Activated naive CD4-positive, alpha-beta T cell treated with anti-CD3 and anti-CD28 coated beads, Interleukin-2, amount 50 U/mL, for 24 hours (primary cell): ENCODE results near the gene HTRA3.
"Not testable (repeated sequence)": the region's sequence is repeated elsewhere in the genome, so short reads cannot be mapped to it uniquely, and the experiment has no call there.

Experiments
- H3K27ac Mint-ChIP-seq: one replicate; pipeline ENCODE4 v1.8.0; 2021; ENCODE audit warnings: mild to moderate bottlenecking, mixed read lengths
- H3K27me3 Mint-ChIP-seq: one replicate; pipeline ENCODE4 v1.8.0; 2021; ENCODE audit warnings: mixed read lengths
- H3K36me3 Mint-ChIP-seq: one replicate; pipeline ENCODE4 v1.8.0; 2021; ENCODE audit warnings: mixed read lengths
- H3K4me1 Mint-ChIP-seq: one replicate; pipeline ENCODE4 v1.8.0; 2021; ENCODE audit warnings: mixed read lengths
- H3K4me3 Mint-ChIP-seq: one replicate; pipeline ENCODE4 v1.8.0; 2021; ENCODE audit warnings: mild to moderate bottlenecking, mixed read lengths
- H3K9me3 Mint-ChIP-seq: one replicate; pipeline ENCODE4 v1.8.0; 2021; ENCODE audit warnings: mixed read lengths

HTRA3 gene

DNA sequence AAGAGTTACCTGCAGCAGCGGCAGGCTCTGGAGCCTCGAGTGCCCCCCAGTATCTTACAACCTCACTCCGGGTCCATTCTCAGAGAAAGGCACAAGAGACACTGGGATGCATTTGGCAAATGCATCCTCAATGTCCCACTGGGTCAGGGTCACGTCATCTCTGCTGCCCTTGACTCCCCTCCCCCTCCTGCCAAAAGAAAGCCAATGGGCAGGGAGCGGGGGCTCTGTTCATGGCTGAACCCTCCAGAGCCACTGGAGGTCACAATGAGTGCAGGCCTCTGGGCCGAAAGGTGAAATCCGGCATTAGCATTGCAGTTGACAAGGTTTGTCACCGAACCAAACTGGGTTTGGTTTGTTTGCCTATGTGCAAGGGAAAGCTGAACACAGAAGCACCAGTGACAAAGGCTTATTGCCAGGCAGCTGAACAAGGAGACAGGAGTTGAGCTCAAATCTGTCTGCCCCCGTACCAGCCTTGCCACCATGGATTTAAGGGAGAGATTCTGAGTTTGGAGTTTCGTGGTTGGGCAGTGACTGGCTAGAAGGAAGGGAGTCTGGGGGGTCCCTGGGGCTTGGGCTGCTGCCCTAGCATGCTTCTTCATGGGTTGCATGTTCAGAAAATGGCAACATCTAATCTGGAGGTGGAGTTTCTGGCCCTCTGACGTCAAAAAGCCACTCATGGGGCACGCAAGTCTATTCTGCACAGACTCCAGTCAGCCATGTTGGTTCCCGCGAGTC lies 64.3 kb downstream of the HTRA3 start:
- Mint-ChIP-seq H3K27me3 (no peaks in the 10 kb centered on the region), H3K4me3 (no peak overlapping the region), H3K4me1 (no peaks in the 10 kb centered on the region), H3K27ac (no peak overlapping the region), H3K36me3 (no peaks in the 10 kb centered on the region), H3K9me3 (peaks cover 5% of the 10 kb centered on the region)

DNA sequence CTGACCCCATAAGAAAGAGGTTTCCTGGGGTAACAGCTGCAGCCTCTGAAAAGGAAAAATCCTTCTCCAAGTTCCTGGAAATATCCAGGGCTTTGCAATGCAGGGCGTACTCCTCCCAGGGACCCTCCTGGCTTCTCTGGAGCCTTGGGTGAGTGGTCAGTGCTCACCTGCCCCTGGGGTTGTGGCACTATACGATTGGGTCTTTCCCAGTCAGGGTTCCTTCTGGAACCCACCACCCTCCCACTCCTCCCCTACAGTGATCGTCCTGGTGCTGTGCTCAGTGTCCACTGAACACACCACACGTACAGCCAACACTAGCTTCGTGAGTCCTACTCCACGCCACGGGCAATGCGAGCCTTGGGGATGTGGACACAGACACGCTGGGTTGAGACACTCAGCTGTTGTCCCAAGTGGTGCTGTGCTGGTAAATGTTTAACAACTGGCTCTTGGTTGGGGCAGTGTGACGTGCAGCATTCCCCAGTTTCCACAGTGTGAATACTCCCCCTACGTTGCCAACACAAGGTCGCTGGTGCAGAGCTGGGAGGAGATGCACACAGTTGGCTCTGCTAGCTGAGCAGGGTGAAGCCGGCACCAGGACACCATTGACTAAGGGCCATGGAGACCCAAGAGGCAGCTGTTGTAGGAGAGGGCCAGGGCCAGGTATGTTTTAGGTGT lies 65.4 kb downstream of the HTRA3 start:
- no peak overlapping the region for H3K4me3 Mint-ChIP-seq
- peaks cover 5% of the 10 kb centered on the region for H3K9me3 Mint-ChIP-seq
- no peaks in the 10 kb centered on the region for H3K36me3 Mint-ChIP-seq
- H3K27ac Mint-ChIP-seq, result no peak overlapping the region
- peaks cover 3% of the 10 kb centered on the region for H3K27me3 Mint-ChIP-seq
- no peaks in the 10 kb centered on the region for H3K4me1 Mint-ChIP-seq

- H3K4me1 Mint-ChIP-seq, result no peaks in the 10 kb centered on the region
- no peaks in the 10 kb centered on the region for H3K36me3 Mint-ChIP-seq
- no peak overlapping the region for H3K27ac Mint-ChIP-seq
- no peak overlapping the region for H3K4me3 Mint-ChIP-seq
- peaks cover 3% of the 10 kb centered on the region for H3K27me3 Mint-ChIP-seq
- H3K9me3 Mint-ChIP-seq, result peaks cover 5% of the 10 kb centered on the region
These were observed 66.3 kb downstream of the HTRA3 start for GRCh38 chr4:8335848-8336247.

GRCh38 chr4:8336412-8337075 lies 67.0 kb downstream of the HTRA3 start:
- Mint-ChIP-seq H3K4me3 (no peak overlapping the region), H3K27me3 (peaks cover 3% of the 10 kb centered on the region), H3K36me3 (no peaks in the 10 kb centered on the region), H3K27ac (no peak overlapping the region), H3K4me1 (no peaks in the 10 kb centered on the region), H3K9me3 (peaks cover 5% of the 10 kb centered on the region)

DNA sequence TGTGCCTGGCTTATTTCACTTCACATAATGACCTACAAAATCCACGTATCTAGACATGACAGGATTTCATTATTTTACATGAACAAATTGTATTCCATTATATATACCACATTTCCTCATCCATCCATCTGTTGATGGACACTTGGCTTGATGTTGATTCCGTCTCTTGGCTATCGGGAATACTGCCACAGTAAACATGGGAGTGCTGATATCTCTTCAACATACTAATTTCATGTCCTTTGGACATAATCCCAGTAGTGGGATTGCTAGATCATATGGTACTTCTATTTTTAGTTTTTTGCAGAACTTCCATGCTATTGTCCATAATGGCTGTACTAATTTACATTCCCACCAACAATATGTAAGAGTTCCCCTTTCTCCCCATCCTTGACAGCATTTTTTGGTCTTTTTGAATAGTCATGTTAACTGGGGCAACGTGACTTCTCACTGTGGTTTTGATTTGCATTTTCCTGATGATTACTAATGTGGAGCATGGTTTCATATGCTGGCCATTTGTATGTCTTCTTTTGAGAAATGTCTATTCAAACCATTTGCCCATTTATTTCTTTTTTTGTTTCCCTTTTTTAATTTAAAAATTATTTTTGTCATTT lies 68.9 kb downstream of the HTRA3 start:
- peaks cover 5% of the 10 kb centered on the region for H3K27me3 Mint-ChIP-seq
- no peaks in the 10 kb centered on the region for H3K4me1 Mint-ChIP-seq
- no peak overlapping the region for H3K27ac Mint-ChIP-seq
- H3K4me3 Mint-ChIP-seq, result no peak overlapping the region
- H3K36me3 Mint-ChIP-seq, result no peaks in the 10 kb centered on the region
- H3K9me3 Mint-ChIP-seq, result peaks cover 5% of the 10 kb centered on the region

GRCh38 chr4:8340781-8341241 lies 71.3 kb downstream of the HTRA3 start:
- Mint-ChIP-seq H3K4me3 (no peak overlapping the region), H3K27ac (no peak overlapping the region), H3K27me3 (peaks cover 5% of the 10 kb centered on the region)

DNA sequence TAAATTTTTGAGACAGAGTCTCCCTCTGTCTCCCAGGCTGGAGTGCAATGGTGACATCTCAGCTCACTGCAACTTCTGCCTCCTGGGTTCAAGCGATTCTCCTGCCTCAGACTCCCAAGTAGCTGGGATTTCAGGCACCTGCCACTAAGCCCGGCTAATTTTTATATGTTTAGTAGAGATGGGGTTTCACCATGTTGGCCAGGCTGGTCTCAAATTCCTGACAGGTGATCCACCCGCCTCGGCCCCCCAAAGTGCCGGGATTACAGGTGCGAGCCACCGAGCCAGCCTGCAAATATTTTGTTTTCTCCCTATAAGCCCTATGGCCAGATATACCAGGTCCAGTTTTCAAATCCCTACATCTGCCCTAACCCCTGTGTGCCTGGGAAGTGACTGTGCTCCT lies 71.7 kb downstream of the HTRA3 start:
- not testable (repeated sequence) for H3K27me3 Mint-ChIP-seq, H3K9me3 Mint-ChIP-seq, H3K4me3 Mint-ChIP-seq, H3K36me3 Mint-ChIP-seq, H3K4me1 Mint-ChIP-seq, H3K27ac Mint-ChIP-seq

More at GRCh38 chr4:8340781-8341241, 71.3 kb downstream of the HTRA3 start:
- H3K9me3 Mint-ChIP-seq, result peaks cover 2% of the 10 kb centered on the region
- H3K36me3 Mint-ChIP-seq, result no peaks in the 10 kb centered on the region
- H3K4me1 Mint-ChIP-seq, result no peaks in the 10 kb centered on the region

DNA sequence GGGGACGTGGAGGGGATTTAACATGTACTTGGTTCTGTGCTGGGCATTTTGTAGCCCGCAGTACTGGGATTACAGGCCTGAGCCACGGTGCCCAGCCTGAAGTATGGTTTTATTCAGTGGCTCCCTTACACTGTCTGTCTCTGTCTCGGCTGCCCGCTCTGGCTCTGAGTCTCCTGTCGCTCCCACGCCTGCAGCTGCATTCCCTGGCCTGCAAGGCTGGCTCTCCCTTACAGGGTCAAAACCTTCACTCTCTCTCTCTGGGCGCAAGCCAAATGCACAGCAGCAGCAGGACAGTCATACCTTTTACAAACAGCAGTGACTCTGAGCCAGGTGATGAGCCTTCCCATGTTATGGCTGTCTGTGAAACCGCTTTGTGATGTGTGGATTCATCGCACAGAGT lies 72.1 kb downstream of the HTRA3 start:
- H3K36me3 Mint-ChIP-seq, result no peaks in the 10 kb centered on the region
- no peaks in the 10 kb centered on the region for H3K9me3 Mint-ChIP-seq
- no peak overlapping the region for H3K27ac Mint-ChIP-seq
- H3K4me1 Mint-ChIP-seq, result no peaks in the 10 kb centered on the region
- H3K4me3 Mint-ChIP-seq, result no peak overlapping the region
- H3K27me3 Mint-ChIP-seq, result peaks cover 5% of the 10 kb centered on the region

DNA sequence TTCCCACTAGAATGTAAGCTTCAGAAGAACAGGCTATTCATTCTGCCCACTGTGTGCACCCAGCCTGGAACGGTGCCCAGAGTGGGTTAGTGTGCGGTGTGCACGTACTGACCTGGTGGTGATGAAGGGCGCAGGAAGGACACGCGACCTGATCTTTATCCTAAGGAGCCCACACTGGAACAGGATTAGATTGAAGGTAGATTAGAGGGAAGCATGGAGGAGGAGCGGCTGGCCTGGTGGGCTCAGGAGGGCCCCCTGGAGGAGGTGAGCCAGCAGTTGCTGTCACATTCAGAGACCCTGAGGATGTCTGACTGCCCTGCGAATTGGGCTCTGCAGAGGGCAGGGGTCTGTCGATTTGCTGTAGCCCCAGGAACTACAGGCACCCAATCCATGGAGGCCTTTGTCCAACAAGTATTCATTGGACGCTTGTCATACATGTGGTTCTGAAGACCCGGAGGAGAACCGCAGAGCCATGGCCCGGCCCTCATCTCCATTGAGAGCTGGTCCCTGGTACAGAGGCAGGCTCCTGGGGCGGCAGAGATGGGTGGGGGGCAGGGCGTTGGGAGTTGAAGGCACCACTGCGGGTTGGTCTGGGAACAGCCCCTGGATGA lies 73.2 kb downstream of the HTRA3 start:
- H3K9me3 Mint-ChIP-seq, result no peaks in the 10 kb centered on the region
- peaks cover 5% of the 10 kb centered on the region for H3K27me3 Mint-ChIP-seq
- no peaks in the 10 kb centered on the region for H3K36me3 Mint-ChIP-seq
- H3K4me1 Mint-ChIP-seq, result no peaks in the 10 kb centered on the region
- H3K27ac Mint-ChIP-seq, result no peak overlapping the region
- H3K4me3 Mint-ChIP-seq, result no peak overlapping the region

GRCh38 chr4:8343262-8343966 lies 73.9 kb downstream of the HTRA3 start:
- H3K9me3 Mint-ChIP-seq, result no peaks in the 10 kb centered on the region
- H3K36me3 Mint-ChIP-seq, result no peaks in the 10 kb centered on the region
- no peak overlapping the region for H3K4me3 Mint-ChIP-seq
- no peaks in the 10 kb centered on the region for H3K4me1 Mint-ChIP-seq
- peaks cover 5% of the 10 kb centered on the region for H3K27me3 Mint-ChIP-seq
- no peak overlapping the region for H3K27ac Mint-ChIP-seq

DNA sequence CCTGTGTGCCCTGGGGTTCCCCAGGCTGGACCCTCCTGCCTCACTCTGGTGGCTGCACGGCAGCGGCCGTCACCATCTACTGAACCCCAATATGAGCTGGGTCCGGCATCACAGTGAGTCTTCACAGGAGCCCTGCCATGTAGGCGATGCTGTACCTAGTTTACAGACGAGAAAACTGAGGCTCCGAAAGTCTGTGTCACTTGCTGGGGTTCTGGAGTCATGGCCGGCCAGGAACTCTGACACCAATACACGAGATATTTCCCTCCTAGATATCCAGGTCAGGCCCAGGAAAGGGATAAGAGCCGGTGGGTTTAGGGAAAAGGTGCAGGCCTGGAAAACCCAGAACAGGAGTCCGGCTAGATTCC lies 74.4 kb downstream of the HTRA3 start:
- Mint-ChIP-seq H3K4me1 (no peaks in the 10 kb centered on the region), H3K36me3 (no peaks in the 10 kb centered on the region), H3K27ac (no peak overlapping the region)

GRCh38 chr4:8344377-8344776 lies 74.8 kb downstream of the HTRA3 start:
- no peak overlapping the region for H3K4me3 Mint-ChIP-seq
- H3K4me1 Mint-ChIP-seq, result no peaks in the 10 kb centered on the region
- H3K9me3 Mint-ChIP-seq, result no peaks in the 10 kb centered on the region
- no peak overlapping the region for H3K27ac Mint-ChIP-seq
- no peaks in the 10 kb centered on the region for H3K36me3 Mint-ChIP-seq
- H3K27me3 Mint-ChIP-seq, result peaks cover 2% of the 10 kb centered on the region

More for the DNA sequence above, 74.4 kb downstream of the HTRA3 start:
- Mint-ChIP-seq H3K27me3 (peaks cover 5% of the 10 kb centered on the region), H3K9me3 (no peaks in the 10 kb centered on the region), H3K4me3 (no peak overlapping the region)

GRCh38 chr4:8345053-8345945 lies 75.7 kb downstream of the HTRA3 start:
- peaks cover 2% of the 10 kb centered on the region for H3K27me3 Mint-ChIP-seq
- no peak overlapping the region for H3K4me3 Mint-ChIP-seq
- H3K4me1 Mint-ChIP-seq, result no peaks in the 10 kb centered on the region
- no peaks in the 10 kb centered on the region for H3K36me3 Mint-ChIP-seq
- H3K27ac Mint-ChIP-seq, result no peak overlapping the region
- H3K9me3 Mint-ChIP-seq, result no peaks in the 10 kb centered on the region
